Measurements from ENCODE around the gene NCF2. TPM values are rescaled to one million over a fixed set of nuclear protein-coding genes. Genes with fewer than 3 reads are reported as not detected.
A peak's percentile ranks its signal among the peaks of the same experiment; 100 is the strongest.

The NCF2 gene, protein sequence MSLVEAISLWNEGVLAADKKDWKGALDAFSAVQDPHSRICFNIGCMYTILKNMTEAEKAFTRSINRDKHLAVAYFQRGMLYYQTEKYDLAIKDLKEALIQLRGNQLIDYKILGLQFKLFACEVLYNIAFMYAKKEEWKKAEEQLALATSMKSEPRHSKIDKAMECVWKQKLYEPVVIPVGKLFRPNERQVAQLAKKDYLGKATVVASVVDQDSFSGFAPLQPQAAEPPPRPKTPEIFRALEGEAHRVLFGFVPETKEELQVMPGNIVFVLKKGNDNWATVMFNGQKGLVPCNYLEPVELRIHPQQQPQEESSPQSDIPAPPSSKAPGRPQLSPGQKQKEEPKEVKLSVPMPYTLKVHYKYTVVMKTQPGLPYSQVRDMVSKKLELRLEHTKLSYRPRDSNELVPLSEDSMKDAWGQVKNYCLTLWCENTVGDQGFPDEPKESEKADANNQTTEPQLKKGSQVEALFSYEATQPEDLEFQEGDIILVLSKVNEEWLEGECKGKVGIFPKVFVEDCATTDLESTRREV
- total RNA-seq: 8.6 TPM
- polyA plus RNA-seq: 5.8 TPM

GRCh38 chr1:183590244-183591191, at the start of gene NCF2:
TSS of gene NCF2 (minus strand) at chr1:183590459. CDS start at chr1:183590329, 130 bp downstream.
- no peaks in the 10 kb centered on the region for H3K36me3 ChIP-seq (ENCODE audit: insufficient read depth)
- no peak within 1 kb of the TSS for H3K4me3 ChIP-seq (ENCODE audit: low read depth, low read length)
- WGBS: 78% methylated on average over 6 of the region's 6 CpGs
- no peaks in the 10 kb centered on the region for H3K4me1 ChIP-seq (ENCODE audit: insufficient read depth)
- no peak for DNase-seq (ENCODE audit: extremely low spot score)
- H3K27ac ChIP-seq (ENCODE audit: low read depth): no peak within 1 kb of the TSS

DNA sequence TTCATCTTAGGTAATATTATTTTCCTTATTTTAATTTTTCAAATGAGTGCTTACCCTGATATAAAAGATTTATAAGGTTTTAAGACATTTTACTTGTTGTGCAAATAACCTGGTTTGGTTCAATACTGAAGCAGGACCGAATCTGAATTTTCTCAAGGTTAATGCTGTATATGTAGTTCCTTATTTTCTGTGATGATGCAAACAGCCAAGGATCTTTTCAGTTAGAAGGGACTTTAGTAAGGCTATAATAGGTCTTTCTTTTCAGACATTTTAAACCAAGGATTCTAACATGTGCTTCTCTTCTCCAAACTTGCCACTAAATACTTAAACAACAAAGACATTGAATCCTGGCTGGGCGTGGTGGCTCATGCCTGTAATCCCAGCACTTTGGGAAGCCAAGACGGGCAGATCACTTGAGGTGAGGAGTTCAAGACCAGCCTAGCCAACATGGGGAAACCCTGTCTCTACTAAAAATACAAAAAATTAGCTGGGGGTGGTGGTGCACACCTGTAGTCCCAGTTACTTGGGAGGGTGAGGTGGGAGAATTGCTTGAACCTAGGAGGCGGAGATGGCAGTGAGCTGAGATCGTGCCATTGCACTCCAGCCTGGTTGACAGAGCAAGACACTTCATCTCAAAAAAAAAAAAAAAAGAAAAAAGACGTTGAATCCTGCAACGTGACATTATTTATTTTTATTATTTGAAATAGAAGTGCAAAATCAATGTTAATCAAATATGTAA, 48.6 kb upstream of the NCF2 start:
- Histone ChIP-seq H3K4me3 (ENCODE audit: low read depth, low read length) (no peak overlapping the region), H3K4me1 (ENCODE audit: insufficient read depth) (no peaks in the 10 kb centered on the region), H3K27ac (ENCODE audit: low read depth) (no peak overlapping the region), H3K36me3 (ENCODE audit: insufficient read depth) (no peaks in the 10 kb centered on the region)
- 86% methylated on average over 7 of the region's 7 CpGs for WGBS
- no peak for DNase-seq (ENCODE audit: extremely low spot score)

DNA sequence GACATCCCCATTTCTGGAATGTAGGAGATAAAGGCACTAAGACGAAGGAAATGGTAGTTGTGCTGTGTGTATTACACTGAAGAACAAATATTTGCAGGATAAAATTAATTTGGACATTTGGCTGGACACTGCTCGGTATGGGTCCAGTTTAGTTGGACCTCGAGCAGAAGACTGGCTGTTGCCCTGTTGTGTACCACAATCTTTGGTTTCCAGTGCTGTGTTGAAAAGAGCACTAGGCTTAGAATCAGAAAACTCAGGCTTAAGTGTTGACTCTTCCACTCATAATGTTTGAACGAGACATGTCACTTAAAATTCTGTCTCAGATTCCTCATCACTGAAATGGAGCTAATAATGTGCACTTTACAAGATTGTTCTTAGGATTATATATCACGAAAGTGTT, 46.5 kb upstream of the NCF2 start:
- WGBS: 63% methylated on average over 5 of the region's 5 CpGs
- Histone ChIP-seq H3K4me1 (ENCODE audit: insufficient read depth) (no peaks in the 10 kb centered on the region), H3K4me3 (ENCODE audit: low read depth, low read length) (no peak overlapping the region), H3K27ac (ENCODE audit: low read depth) (no peak overlapping the region), H3K36me3 (ENCODE audit: insufficient read depth) (no peaks in the 10 kb centered on the region)
- DNase-seq (ENCODE audit: extremely low spot score): no peak

GRCh38 chr1:183636334-183636682, 46.0 kb upstream of the NCF2 start:
- Histone ChIP-seq H3K4me3 (ENCODE audit: low read depth, low read length) (peak overlapping the region; percentile 89), H3K36me3 (ENCODE audit: insufficient read depth) (no peaks in the 10 kb centered on the region), H3K27ac (ENCODE audit: low read depth) (no peak overlapping the region), H3K4me1 (ENCODE audit: insufficient read depth) (no peaks in the 10 kb centered on the region)
- WGBS: 5% methylated on average over 15 of the region's 15 CpGs
- DNase-seq (ENCODE audit: extremely low spot score): no peak

DNA sequence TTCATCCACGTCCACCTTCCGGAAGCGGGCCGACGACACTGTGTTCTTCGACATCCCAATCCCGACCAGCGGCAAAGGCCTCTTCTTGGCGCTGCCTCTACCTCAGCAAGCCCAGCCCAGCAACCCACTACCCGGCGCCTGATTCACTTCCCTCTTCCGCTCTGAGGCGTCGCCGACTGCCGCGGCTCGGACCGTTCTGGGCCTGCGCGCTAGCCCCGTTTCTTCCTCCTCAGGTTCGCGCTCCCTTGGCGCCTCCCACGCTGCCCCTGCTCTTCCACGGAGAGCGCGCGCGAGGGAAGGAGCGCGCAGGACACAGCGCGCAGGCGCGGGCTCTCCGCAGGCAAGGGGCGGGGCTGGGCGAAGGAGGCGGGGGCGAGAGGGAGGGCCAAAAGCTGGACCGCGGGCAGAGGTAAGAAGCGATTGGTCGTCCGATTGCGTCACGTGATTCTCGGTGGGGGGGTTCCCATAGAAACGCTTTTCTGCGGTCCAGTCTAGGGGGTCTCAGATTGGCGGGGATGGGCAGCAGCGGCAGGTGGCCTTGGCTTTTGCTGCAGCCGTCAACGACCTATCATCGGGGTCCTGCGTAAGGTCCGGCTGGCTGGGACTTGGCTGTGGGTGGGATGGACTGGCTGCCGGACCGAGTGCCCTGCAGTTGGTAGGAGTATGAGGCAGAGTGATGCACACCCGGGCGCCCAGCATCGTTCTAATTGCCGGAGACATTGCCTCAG, 45.5 kb upstream of the NCF2 start, which contains the start of gene ARPC5:
ARPC5 (minus strand) TSS at position 178 of the 728 bp plus-strand sequence; CDS start at position 54, 124 bp downstream.
- DNase-seq (ENCODE audit: extremely low spot score): peak; percentile 93
- Histone ChIP-seq H3K4me3 (ENCODE audit: low read depth, low read length) (peak within 1 kb of the TSS; percentile 89), H3K36me3 (ENCODE audit: insufficient read depth) (no peaks in the 10 kb centered on the region), H3K27ac (ENCODE audit: low read depth) (peak within 1 kb of the TSS; percentile 97), H3K4me1 (ENCODE audit: insufficient read depth) (no peaks in the 10 kb centered on the region)
- WGBS: under 1% methylated on average over 65 of the region's 65 CpGs

GRCh38 chr1:183635099-183635605, 44.9 kb upstream of the NCF2 start:
- H3K27ac ChIP-seq (ENCODE audit: low read depth): peak overlapping the region; percentile 97
- no peaks in the 10 kb centered on the region for H3K4me1 ChIP-seq (ENCODE audit: insufficient read depth)
- under 1% methylated on average over 42 of the region's 42 CpGs for WGBS
- no peak for DNase-seq (ENCODE audit: extremely low spot score)
- peak overlapping the region; percentile 89 for H3K4me3 ChIP-seq (ENCODE audit: low read depth, low read length)
- peaks cover 3% of the 10 kb centered on the region for H3K36me3 ChIP-seq (ENCODE audit: insufficient read depth)

DNA sequence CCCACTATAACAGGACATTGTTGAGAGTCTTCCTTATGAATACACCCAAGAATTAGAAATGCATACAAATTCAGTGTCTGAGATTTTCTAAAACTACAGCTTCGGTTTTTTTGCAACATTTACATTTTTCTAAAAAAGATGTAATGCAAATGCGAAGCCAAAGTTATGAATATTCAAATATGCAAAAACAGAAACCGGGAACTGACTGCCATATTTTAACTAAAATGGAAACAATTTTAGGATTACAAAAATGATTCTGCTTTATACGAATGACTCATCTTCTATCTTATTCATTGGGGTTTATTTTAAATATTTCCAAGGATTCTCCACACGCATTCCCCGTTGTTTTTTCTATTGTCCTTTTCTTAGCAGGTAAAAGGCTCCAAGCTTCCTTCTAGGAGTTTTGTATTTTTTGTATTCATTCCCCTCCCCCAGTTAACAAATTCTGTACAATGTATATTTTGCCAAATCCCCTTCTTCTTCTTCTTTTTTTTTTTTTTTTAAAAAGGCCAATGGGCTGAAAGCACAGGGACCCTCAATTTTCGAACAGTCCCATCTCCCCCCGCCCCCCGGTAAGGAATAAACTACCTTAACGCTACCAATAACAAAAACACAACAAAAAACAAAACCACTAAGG, 44.3 kb upstream of the NCF2 start:
- Histone ChIP-seq H3K36me3 (ENCODE audit: insufficient read depth) (peaks cover 3% of the 10 kb centered on the region), H3K27ac (ENCODE audit: low read depth) (no peak overlapping the region), H3K4me1 (ENCODE audit: insufficient read depth) (no peaks in the 10 kb centered on the region), H3K4me3 (ENCODE audit: low read depth, low read length) (peak overlapping the region; percentile 89)
- no peak for DNase-seq (ENCODE audit: extremely low spot score)
- WGBS: 2% methylated on average over 10 of the region's 10 CpGs

DNA sequence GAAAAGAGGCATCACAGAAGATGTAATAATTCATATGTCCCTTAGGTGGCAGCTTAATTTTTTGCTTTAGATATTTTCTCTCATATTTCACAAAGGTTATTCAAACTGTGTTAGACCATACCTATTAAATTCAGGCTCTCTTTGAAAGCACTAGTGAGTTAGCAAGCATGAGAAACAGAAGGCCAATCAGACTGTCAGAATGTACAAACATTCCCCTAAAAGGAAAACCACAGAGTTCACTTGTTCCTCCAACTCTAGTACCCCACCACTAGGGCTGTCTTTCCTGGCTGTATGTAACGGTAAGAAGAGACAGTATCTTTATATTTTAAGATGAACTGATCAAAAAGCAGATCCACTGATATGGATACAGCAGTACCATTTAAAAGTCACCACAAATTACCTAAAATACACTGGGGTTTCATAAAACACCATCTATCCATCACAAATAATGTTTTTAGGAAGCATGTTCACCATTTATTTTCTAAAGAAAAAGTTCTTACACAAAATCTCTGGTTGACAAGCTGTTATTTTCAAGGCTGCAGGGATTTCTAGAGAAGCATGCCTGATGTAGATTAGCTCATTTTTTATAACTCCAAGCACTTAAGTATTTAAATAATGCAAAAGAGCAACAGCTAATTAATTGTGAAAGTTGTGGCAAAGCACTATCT, 43.6 kb upstream of the NCF2 start:
- WGBS: 0% methylated on average over 1 of the region's 1 CpG
- Histone ChIP-seq H3K4me3 (ENCODE audit: low read depth, low read length) (peak overlapping the region; percentile 26), H3K27ac (ENCODE audit: low read depth) (no peak overlapping the region), H3K36me3 (ENCODE audit: insufficient read depth) (peaks cover 3% of the 10 kb centered on the region), H3K4me1 (ENCODE audit: insufficient read depth) (no peaks in the 10 kb centered on the region)
- no peak for DNase-seq (ENCODE audit: extremely low spot score)

- peaks cover 3% of the 10 kb centered on the region for H3K36me3 ChIP-seq (ENCODE audit: insufficient read depth)
- 43% methylated on average over 1 of the region's 1 CpG for WGBS
- no peak overlapping the region for H3K4me3 ChIP-seq (ENCODE audit: low read depth, low read length)
- no peaks in the 10 kb centered on the region for H3K4me1 ChIP-seq (ENCODE audit: insufficient read depth)
- DNase-seq (ENCODE audit: extremely low spot score): no peak
- no peak overlapping the region for H3K27ac ChIP-seq (ENCODE audit: low read depth)
Measured at GRCh38 chr1:183632964-183633363, 42.7 kb upstream of the NCF2 start.

- H3K27ac ChIP-seq (ENCODE audit: low read depth): no peak overlapping the region
- WGBS: 32% methylated on average over 2 of the region's 2 CpGs
- H3K36me3 ChIP-seq (ENCODE audit: insufficient read depth): peaks cover 3% of the 10 kb centered on the region
- no peaks in the 10 kb centered on the region for H3K4me1 ChIP-seq (ENCODE audit: insufficient read depth)
- DNase-seq (ENCODE audit: extremely low spot score): no peak
- H3K4me3 ChIP-seq (ENCODE audit: low read depth, low read length): no peak overlapping the region
Measured at GRCh38 chr1:183632114-183632513, 41.9 kb upstream of the NCF2 start.

GRCh38 chr1:183630748-183631147, 40.5 kb upstream of the NCF2 start:
- Histone ChIP-seq H3K4me3 (ENCODE audit: low read depth, low read length) (no peak overlapping the region), H3K4me1 (ENCODE audit: insufficient read depth) (no peaks in the 10 kb centered on the region)

DNA sequence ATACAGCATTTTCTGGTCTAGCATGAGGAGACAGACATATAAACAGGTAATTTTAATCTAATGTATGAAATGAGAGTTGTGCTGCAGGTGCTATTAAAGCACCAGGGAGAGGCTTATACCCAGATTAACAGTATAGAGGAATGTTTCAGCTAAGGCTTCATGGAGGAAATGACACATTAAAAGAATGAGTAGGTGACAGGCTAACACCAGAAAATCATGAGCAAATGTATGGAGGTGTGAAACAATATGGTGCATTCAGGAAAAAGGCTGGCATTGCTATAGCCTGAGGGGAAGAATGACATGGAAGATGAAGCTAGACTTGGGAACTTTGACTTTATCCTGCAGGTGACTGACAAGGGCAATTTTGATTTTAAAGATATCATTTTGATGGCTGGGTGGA, 38.3 kb upstream of the NCF2 start:
- no peak for DNase-seq (ENCODE audit: extremely low spot score)
- Histone ChIP-seq H3K4me3 (ENCODE audit: low read depth, low read length) (no peak overlapping the region), H3K4me1 (ENCODE audit: insufficient read depth) (no peaks in the 10 kb centered on the region), H3K36me3 (ENCODE audit: insufficient read depth) (peaks cover 4% of the 10 kb centered on the region), H3K27ac (ENCODE audit: low read depth) (no peak overlapping the region)

More at GRCh38 chr1:183630748-183631147, 40.5 kb upstream of the NCF2 start:
- H3K36me3 ChIP-seq (ENCODE audit: insufficient read depth): peaks cover 3% of the 10 kb centered on the region
- no peak overlapping the region for H3K27ac ChIP-seq (ENCODE audit: low read depth)
- 27% methylated on average over 2 of the region's 2 CpGs for WGBS
- DNase-seq (ENCODE audit: extremely low spot score): no peak
